GM13976 (cell line): Measurements from ENCODE around the gene ROR2.
A peak's percentile ranks its signal among the peaks of the same experiment; 100 is the strongest.

Source experiments
- DNase-seq: peaks from one replicate; pipeline ENCODE4 v3.0.0; 2012; ENCODE audit warnings: low spot score
- CTCF ChIP-seq: IDR thresholded peaks from 2 replicates; pipeline ENCODE4 v1.5.1; 2012; ENCODE audit warnings: borderline replicate concordance, mild to moderate bottlenecking; ENCODE audit not compliant: insufficient read depth; ENCODE audit errors: extremely low read depth, missing control alignments, control extremely low read depth
- in situ Hi-C: fragments of 300-500 bp; cut with MboI; formaldehyde crosslinking; loops from one replicate; pipeline ENCODE4 v1.12.0; 2022; ENCODE audit warnings: low sequenced_read_pairs, mixed read lengths, inconsistent platforms; ENCODE audit not compliant: unreplicated experiment

Gene ROR2

GRCh38 chr9:91777292-91777830 lies 172.7 kb downstream of the ROR2 start:
- in situ Hi-C loops, result no loop called here
- no peak for DNase-seq
- no peak for TF ChIP-seq CTCF

GRCh38 chr9:91776409-91777291 lies 173.4 kb downstream of the ROR2 start:
- in situ Hi-C loops, result no loop called here
- DNase-seq, result no peak
- TF ChIP-seq CTCF, result no peak

- in situ Hi-C loops, result no loop called here
- DNase-seq, result no peak
- TF ChIP-seq CTCF, result no peak
These were observed 174.4 kb downstream of the ROR2 start for GRCh38 chr9:91775708-91776028.

GRCh38 chr9:91775011-91775707 lies 174.9 kb downstream of the ROR2 start:
- peak; percentile 89 for TF ChIP-seq CTCF
- in situ Hi-C loops, result no loop called here
- peak; percentile 85 for DNase-seq

- TF ChIP-seq CTCF, result no peak
- in situ Hi-C loops, result no loop called here
- no peak for DNase-seq
These were observed 176.9 kb downstream of the ROR2 start for GRCh38 chr9:91773156-91773555.

GRCh38 chr9:91771864-91772263 lies 178.2 kb downstream of the ROR2 start:
- no peak for DNase-seq
- no peak for TF ChIP-seq CTCF
- in situ Hi-C loops, result no loop called here
